Spleen (tissue), 11 donors: ENCODE measurements around the gene TEX2. TPM values are rescaled to one million over a fixed set of nuclear protein-coding genes. Genes with fewer than 3 reads are reported as not detected.

Experiments
- DNase-seq: peaks from one replicate; pipeline ENCODE4 v3.0.0-alpha.2; 2020
- H3K27ac ChIP-seq, 8 donors: fragments of 200-600 bp; sonication (generic) in 7 of 8; 1 replicate in 4 of 8; 2 replicates in 4 of 8; pipeline versions ENCODE4 v1.5.0 to v1.8.0; 2016 to 2021; ENCODE audit warnings: inconsistent platforms in 4 of 8, mild to moderate bottlenecking in 4 of 8, moderate library complexity in 1 of 8
- H3K27me3 ChIP-seq, 7 donors: fragments of 200-600 bp; sonication (generic) in 6 of 7; replicated peaks in 1 of 7; 1 replicate in 4 of 7; 2 replicates in 3 of 7; pipeline versions ENCODE4 v1.5.0 to v1.8.0; 2016 to 2021; ENCODE audit warnings: inconsistent platforms in 3 of 7, mild to moderate bottlenecking in 1 of 7
- H3K36me3 ChIP-seq, 6 donors: fragments of 200-600 bp; sonication (generic) in 5 of 6; 1 replicate in 4 of 6; 2 replicates in 2 of 6; pipeline versions ENCODE4 v1.5.0 to v1.8.0; 2016 to 2021; ENCODE audit warnings: inconsistent platforms in 2 of 6
- H3K4me1 ChIP-seq, 6 donors: fragments of 200-600 bp; sonication (generic) in 5 of 6; 1 replicate in 3 of 6; 2 replicates in 3 of 6; pipeline versions ENCODE4 v1.5.0 to v1.8.0; 2016 to 2021; ENCODE audit warnings: inconsistent platforms in 3 of 6
- H3K4me3 ChIP-seq, 8 donors: fragments of 200-600 bp; sonication (generic) in 7 of 8; 1 replicate in 4 of 8; 2 replicates in 4 of 8; pipeline versions ENCODE4 v1.5.0 to v1.8.0; 2016 to 2021; ENCODE audit warnings: inconsistent platforms in 4 of 8, mild to moderate bottlenecking in 4 of 8, moderate library complexity in 2 of 8
- H3K9me3 ChIP-seq, 8 donors: fragments of 200-600 bp; sonication (generic) in 7 of 8; 1 replicate in 4 of 8; 2 replicates in 4 of 8; pipeline versions ENCODE4 v1.5.0 to v1.8.0; 2016 to 2021; ENCODE audit warnings: inconsistent platforms in 4 of 8
- POLR2A ChIP-seq, 3 donors: fragments of 450-650 bp; IDR thresholded peaks; one replicate each; pipeline ENCODE4 v1.5.1; 2017; ENCODE audit warnings: antibody characterized with exemption in 3 of 3, mild to moderate bottlenecking in 1 of 3
- POLR2AphosphoS5 ChIP-seq, 3 donors: sonication (generic); formaldehyde crosslinking; IDR thresholded peaks; one replicate each; pipeline ENCODE4 v1.5.1; 2017; ENCODE audit warnings: antibody characterized with exemption in 3 of 3
- WGBS, 5 donors: extraction: QIAGEN DNeasy Blood & Tissue Kit in 3 of 5; methylation state at CpG; one replicate each; pipeline versions ENCODE4 v1.1.5 to v1.1.7; 2013 to 2018; 5-methylcytosine and 5-hydroxymethylcytosine counted together
- intact Hi-C: fragments of 100-400 bp; cut with DNase I; formaldehyde crosslinking; loops from one replicate; pipeline ENCODE4 v1.15.0; 2023; ENCODE audit warnings: low total_unique reads
- polyA plus RNA-seq, 3 donors: library from polyadenylated mRNA; stranded (reverse); fragments of 200-250 nt; gene quantifications; one replicate each; pipeline ENCODE4 v1.2.1, GENCODE V29; 2013
- total RNA-seq, 7 donors: library from RNA; depleted of rRNA in 3 of 7; stranded (reverse); fragments of >200 nt in 3 of 7; fragmentation: NEBNext Ultra II Directional in 4 of 7; extraction: Animal tissue kit (Norgen Biotek cat#: 25700) in 4 of 7; gene quantifications; one replicate each; pipeline versions ENCODE4 v1.1.0 to v1.2.1, GENCODE V29; 2016 to 2021
- TF ChIP-seq, protein P1 (sequence below), 11 experiments: fragments of 200-600 bp in 7 of 11; fragments of 450-650 bp in 4 of 11; sonication (generic) in 4 of 11; IDR thresholded peaks in 8 of 11; conservative IDR thresholded peaks in 3 of 11; 1 replicate in 7 of 11; 2 replicates in 4 of 11; pipeline versions ENCODE4 v1.4.0 to v1.8.0; 2016 to 2021; ENCODE audit warnings: antibody characterized with exemption in 11 of 11, inconsistent platforms in 4 of 11, mild to moderate bottlenecking in 1 of 11
- donor health status: healthy with polysubstance abuse.
- donor health status: DM: no; HTN: no; CAD: no; lungs with moderate emphysema.
- donor health status: DM: no; HTN: no; CAD: no.
- donor health status: Bipolar disorder and iron deficiency.
- donor health status: healthy.
- donor health status: DM: no; HTN: no; CAD: no.
- donor health status: DM: yes; HTN: yes; CAD: no.

TEX2 gene
- total and polyA plus RNA-seq, 10 donors = 3.0 to 44.5 (median 26.7) TPM

GRCh38 chr17:64178011-64178825, 84.8 kb downstream of the TEX2 start:
- whole genome bisulfite sequencing, 5 donors = 73 to 83% (median 77%) methylated on average over 9 of the region's 9 CpGs
- intact Hi-C loops = no loop called here

GRCh38 chr17:64177311-64178010, 85.6 kb downstream of the TEX2 start:
- no peak for TF ChIP-seq POLR2AphosphoS5 (IDR thresholded peaks at IDR 0.05)
- TF ChIP-seq, protein P1, sequence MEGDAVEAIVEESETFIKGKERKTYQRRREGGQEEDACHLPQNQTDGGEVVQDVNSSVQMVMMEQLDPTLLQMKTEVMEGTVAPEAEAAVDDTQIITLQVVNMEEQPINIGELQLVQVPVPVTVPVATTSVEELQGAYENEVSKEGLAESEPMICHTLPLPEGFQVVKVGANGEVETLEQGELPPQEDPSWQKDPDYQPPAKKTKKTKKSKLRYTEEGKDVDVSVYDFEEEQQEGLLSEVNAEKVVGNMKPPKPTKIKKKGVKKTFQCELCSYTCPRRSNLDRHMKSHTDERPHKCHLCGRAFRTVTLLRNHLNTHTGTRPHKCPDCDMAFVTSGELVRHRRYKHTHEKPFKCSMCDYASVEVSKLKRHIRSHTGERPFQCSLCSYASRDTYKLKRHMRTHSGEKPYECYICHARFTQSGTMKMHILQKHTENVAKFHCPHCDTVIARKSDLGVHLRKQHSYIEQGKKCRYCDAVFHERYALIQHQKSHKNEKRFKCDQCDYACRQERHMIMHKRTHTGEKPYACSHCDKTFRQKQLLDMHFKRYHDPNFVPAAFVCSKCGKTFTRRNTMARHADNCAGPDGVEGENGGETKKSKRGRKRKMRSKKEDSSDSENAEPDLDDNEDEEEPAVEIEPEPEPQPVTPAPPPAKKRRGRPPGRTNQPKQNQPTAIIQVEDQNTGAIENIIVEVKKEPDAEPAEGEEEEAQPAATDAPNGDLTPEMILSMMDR (IDR thresholded peaks at IDR 0.05 in 8 of 11, conservative IDR thresholded peaks at IDR 0.05 in 3 of 11) = no peak
- no peak for TF ChIP-seq POLR2A (IDR thresholded peaks at IDR 0.05)
- Histone ChIP-seq H3K36me3 (peaks cover 0 to 50% (median 2%) of the 10 kb centered on the region in 6 donors), H3K4me1 (peaks cover 0 to 56% (median 13%) of the 10 kb centered on the region in 6 donors), H3K4me3 (no peak overlapping the region), H3K27me3 (no peaks in the 10 kb centered on the region), H3K27ac (peak overlapping the region in 1 of 8 donors; percentile 80), H3K9me3 (no peaks in the 10 kb centered on the region)
- intact Hi-C loops = no loop called here
- WGBS, 5 donors = 85 to 95% (median 90%) methylated on average over 7 of the region's 7 CpGs
- no peak for DNase-seq

More at GRCh38 chr17:64178011-64178825, 84.8 kb downstream of the TEX2 start:
- Histone ChIP-seq H3K4me3 (no peak overlapping the region), H3K27ac (peak overlapping the region in 3 of 8 donors; percentile 2 to 80 (median 79)), H3K36me3 (peaks cover 0 to 45% (median 2%) of the 10 kb centered on the region in 6 donors), H3K27me3 (no peaks in the 10 kb centered on the region), H3K4me1 (peaks cover 0 to 53% (median 13%) of the 10 kb centered on the region in 6 donors), H3K9me3 (no peaks in the 10 kb centered on the region)
- DNase-seq = no peak
- TF ChIP-seq, protein P1 (IDR thresholded peaks at IDR 0.05 in 8 of 11, conservative IDR thresholded peaks at IDR 0.05 in 3 of 11) = no peak
- TF ChIP-seq POLR2A (IDR thresholded peaks at IDR 0.05) (no peak), POLR2AphosphoS5 (IDR thresholded peaks at IDR 0.05) (no peak)

DNA sequence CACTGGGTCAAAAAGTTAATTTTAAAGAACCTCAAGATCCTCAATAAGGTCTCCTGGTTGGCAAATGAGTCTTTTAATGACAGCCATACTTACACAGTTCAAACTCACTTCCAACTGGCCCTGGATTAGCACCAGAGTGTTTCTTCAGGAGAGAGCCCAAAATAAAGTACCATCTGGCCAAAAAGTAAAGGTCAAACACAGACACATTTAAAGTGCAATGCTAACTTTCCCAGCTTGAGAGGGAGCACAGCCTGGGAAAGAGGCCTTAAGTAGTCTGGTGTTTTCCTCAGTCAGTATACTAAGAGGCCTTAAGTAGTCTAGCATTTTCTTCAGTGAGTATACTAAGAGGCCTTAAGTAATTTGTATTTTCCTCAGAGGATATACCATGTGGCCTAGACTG, 86.5 kb downstream of the TEX2 start:
- DNase-seq = no peak
- peaks cover 0 to 56% (median 13%) of the 10 kb centered on the region in 6 donors for H3K4me1 ChIP-seq
- H3K4me3 ChIP-seq = no peak overlapping the region
- TF ChIP-seq POLR2A (IDR thresholded peaks at IDR 0.05) (no peak), POLR2AphosphoS5 (IDR thresholded peaks at IDR 0.05) (no peak)
- TF ChIP-seq, protein P1 (IDR thresholded peaks at IDR 0.05 in 8 of 11, conservative IDR thresholded peaks at IDR 0.05 in 3 of 11) = no peak
- peaks cover 0 to 58% (median 3%) of the 10 kb centered on the region in 6 donors for H3K36me3 ChIP-seq
- H3K9me3 ChIP-seq = no peaks in the 10 kb centered on the region
- no peaks in the 10 kb centered on the region for H3K27me3 ChIP-seq
- intact Hi-C loops = no loop called here
- H3K27ac ChIP-seq = peak overlapping the region in 2 of 8 donors; percentile 70 to 80
